IMR-90 (cell line): ENCODE results near the gene ADGRL3. TPM values are rescaled to one million over a fixed set of nuclear protein-coding genes. Genes with fewer than 3 reads are reported as not detected.

Experiments
- ATAC-seq: fragments of 200-7000 bp; cut with Tn5 transposase; 2 replicates; pipeline ENCODE4 v1.9.1; 2020; ENCODE audit warnings: low read depth, mild to moderate bottlenecking, moderate library complexity
- BruUV-seq: library from RNA; stranded (reverse); fragments of 400-500 nt; replicated peaks from 2 replicates; lab custom pipeline; 2021; lab: Mats Ljungman, UMichigan
- CTCF ChIA-PET: fragments of 300-600 bp; formaldehyde crosslinking; extraction: SDS; loops from one replicate; lab custom pipeline; 2021; ENCODE audit warnings: antibody characterized with exemption; lab: Yijun Ruan, JAX
- POLR2A ChIA-PET: fragments of 300-600 bp; sonication (Branson Sonifier 250); formaldehyde crosslinking; loops from one replicate; lab custom pipeline; 2022; ENCODE audit warnings: antibody characterized with exemption; ENCODE audit not compliant: unreplicated experiment; lab: Charles Lee
- DNase-seq: peaks from one replicate; pipeline ENCODE4 v3.0.0; 2013
- H2AFZ ChIP-seq: replicated peaks from 2 replicates; pipeline ENCODE3; 2013; ENCODE audit warnings: low read length, mild to moderate bottlenecking; ENCODE audit not compliant: poor library complexity
- H2AK5ac ChIP-seq: 2 replicates; pipeline ENCODE4 v1.6.1; 2013; ENCODE audit warnings: low read depth, low read length, inconsistent platforms
- H2AK9ac ChIP-seq: replicated peaks from 2 replicates; pipeline ENCODE3; 2013; ENCODE audit warnings: mild to moderate bottlenecking, low read depth, low read length, moderate library complexity; ENCODE audit not compliant: poor library complexity
- H2BK120ac ChIP-seq: 2 replicates; pipeline ENCODE4 v1.6.1; 2013; ENCODE audit warnings: low read depth, low read length, inconsistent platforms
- H2BK15ac ChIP-seq: 3 replicates; pipeline ENCODE4 v1.6.1; 2013; ENCODE audit warnings: low read depth, low read length, inconsistent platforms
- H2BK20ac ChIP-seq: 2 replicates; pipeline ENCODE4 v1.6.1; 2013; ENCODE audit warnings: low read depth, mild to moderate bottlenecking, inconsistent platforms, low read length, moderate library complexity
- H2BK5ac ChIP-seq: 2 replicates; pipeline ENCODE4 v1.6.1; 2013; ENCODE audit warnings: mild to moderate bottlenecking, low read depth, low read length, inconsistent platforms; ENCODE audit not compliant: poor library complexity, severe bottlenecking
- H3K14ac ChIP-seq: replicated peaks from 2 replicates; pipeline ENCODE4 v1.6.1; 2013; ENCODE audit warnings: low read depth, low read length, inconsistent platforms
- H3K18ac ChIP-seq: 2 replicates; pipeline ENCODE4 v1.6.1; 2013; ENCODE audit warnings: low read depth, low read length, control low read depth
- H3K23ac ChIP-seq: 2 replicates; pipeline ENCODE4 v1.6.1; 2013; ENCODE audit warnings: low read depth, low read length, inconsistent platforms
- H3K27ac ChIP-seq: 2 replicates; pipeline ENCODE4 v1.5.1; 2013; ENCODE audit warnings: mild to moderate bottlenecking, control low read depth, low read length; ENCODE audit not compliant: insufficient read depth
- H3K27me3 ChIP-seq: 2 replicates; pipeline ENCODE4 v1.6.1; 2013; ENCODE audit warnings: low read length; ENCODE audit not compliant: control insufficient read depth, insufficient read depth
- H3K36me3 ChIP-seq: 2 replicates; pipeline ENCODE4 v1.6.1; 2013; ENCODE audit warnings: low read length, mixed read lengths; ENCODE audit not compliant: control insufficient read depth, insufficient read depth
- H3K4ac ChIP-seq: 2 replicates; pipeline ENCODE4 v1.6.1; 2013; ENCODE audit warnings: low read depth, low read length, inconsistent platforms
- H3K4me1 ChIP-seq: 2 replicates; pipeline ENCODE4 v1.6.1; 2013; ENCODE audit warnings: low read length, mixed read lengths; ENCODE audit not compliant: control insufficient read depth, insufficient read depth
- H3K4me2 ChIP-seq: 2 replicates; pipeline ENCODE4 v1.6.1; 2013; ENCODE audit warnings: low read depth, mild to moderate bottlenecking, control low read depth, low read length, moderate library complexity
- H3K4me3 ChIP-seq: 2 replicates; pipeline ENCODE4 v1.5.1; 2013; ENCODE audit warnings: low read depth, mild to moderate bottlenecking, control low read depth, low read length, moderate library complexity; ENCODE audit not compliant: insufficient read depth
- H3K56ac ChIP-seq: 2 replicates; pipeline ENCODE4 v1.6.1; 2013; ENCODE audit warnings: low read length, inconsistent platforms; ENCODE audit not compliant: insufficient read depth; ENCODE audit errors: extremely low read depth
- H3K79me1 ChIP-seq, 2 experiments: 2 replicates each; pipeline ENCODE4 v1.6.1; 2013; ENCODE audit warnings: low read length in 2 of 2, inconsistent platforms in 1 of 2, low read depth in 1 of 2
- H3K9ac ChIP-seq: 2 replicates; pipeline ENCODE4 v1.6.1; 2013; ENCODE audit warnings: low read depth, low read length, control low read depth
- H3K9me1 ChIP-seq: 2 replicates; pipeline ENCODE4 v1.6.1; 2013; ENCODE audit warnings: low read length, inconsistent platforms; ENCODE audit not compliant: insufficient read depth
- H3K9me3 ChIP-seq: 2 replicates; pipeline ENCODE4 v1.6.1; 2013; ENCODE audit warnings: low read length; ENCODE audit not compliant: control insufficient read depth, insufficient read depth
- H4K20me1 ChIP-seq: 2 replicates; pipeline ENCODE4 v1.6.1; 2013; ENCODE audit warnings: low read length, inconsistent platforms; ENCODE audit not compliant: insufficient read depth
- H4K5ac ChIP-seq: 2 replicates; pipeline ENCODE4 v1.6.1; 2013; ENCODE audit warnings: mild to moderate bottlenecking, low read depth, low read length, control low read depth
- H4K8ac ChIP-seq, 2 experiments: 2 replicates each; pipeline ENCODE4 v1.6.1; 2013; ENCODE audit warnings: low read depth in 2 of 2, low read length in 2 of 2, control low read depth in 1 of 2, inconsistent platforms in 1 of 2
- H4K91ac ChIP-seq: 2 replicates; pipeline ENCODE4 v1.6.1; 2013; ENCODE audit warnings: low read depth, low read length, inconsistent platforms; ENCODE audit not compliant: insufficient read depth
- CEBPB ChIP-seq: IDR thresholded peaks from 2 replicates; pipeline ENCODE4 v1.6.1; 2012; ENCODE audit warnings: low read depth, low read length, improper control_type of control experiment
- MAFK ChIP-seq: IDR thresholded peaks from 2 replicates; pipeline ENCODE4 v1.6.1; 2012; ENCODE audit warnings: low read depth, low read length, improper control_type of control experiment
- dilution Hi-C: fragments of 300-500 bp; cut with HindIII; formaldehyde crosslinking; loops from one replicate; pipeline ENCODE4 v1.14.3; 2018; ENCODE audit warnings: low sequenced_read_pairs; ENCODE audit not compliant: unreplicated experiment
- in situ Hi-C: fragments of 300-500 bp; cut with MboI; formaldehyde crosslinking; loops from 3 replicates; pipeline ENCODE4 v1.14.3; 2019; ENCODE audit warnings: low sequenced_read_pairs, inconsistent platforms, mixed read lengths
- intact Hi-C: fragments of 100-400 bp; cut with micrococcal nuclease; formaldehyde crosslinking; loops from 2 replicates; pipeline ENCODE4 v1.10.0; 2022
- polyA plus RNA-seq, 3 experiments: library from polyadenylated mRNA; depleted of rRNA; stranded (reverse); fragments of >200 nt; gene quantifications; 2 replicates each; pipeline ENCODE4 v1.2.3, GENCODE V29; 2012; ENCODE audit warnings: low replicate concordance in 1 of 3
- total RNA-seq: library from RNA; depleted of rRNA; stranded (reverse); fragments of >200 nt; gene quantifications from 2 replicates; pipeline ENCODE4 v1.2.3, GENCODE V29; 2012
- TF ChIP-seq, protein P1 (sequence below): fragments of 150-350 bp; IDR thresholded peaks from 2 replicates; pipeline ENCODE4 v1.6.1; 2016; ENCODE audit warnings: low read depth, mild to moderate bottlenecking, low read length, moderate library complexity, borderline replicate concordance

Gene ADGRL3
- total and polyA plus RNA-seq, 2 of the 4 experiments (the other 2 are of a cell fraction): 0.46 to 2.5 TPM

DNA sequence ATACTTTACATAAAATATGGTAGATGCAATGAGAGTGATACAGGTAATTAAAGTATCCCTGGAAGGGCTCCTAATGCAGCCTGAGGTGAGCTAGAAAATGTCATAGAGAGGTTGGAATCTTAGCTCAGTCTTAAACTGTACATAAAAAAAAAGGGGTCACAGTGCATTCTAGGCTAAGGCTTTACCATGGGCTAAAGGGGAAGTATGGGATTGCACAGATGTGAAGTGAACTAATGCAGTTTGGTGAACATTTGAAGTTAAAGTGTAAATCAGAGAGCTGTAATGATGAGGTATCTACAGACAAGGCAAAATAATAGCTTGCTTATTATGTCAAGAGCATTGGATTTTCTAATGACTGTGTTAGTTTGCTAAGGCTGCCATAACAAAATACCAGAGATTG is 405.9 kb downstream of the ADGRL3 start:
- dilution Hi-C loops: no loop called here
- Histone ChIP-seq H2BK20ac (no peak overlapping the region), H3K56ac (no peak overlapping the region), H3K9me3 (no peaks in the 10 kb centered on the region), H3K4me1 (0 out of 2 replicates have a peak, but pooled peaks cover 4% of the 10 kb centered on the region), H3K27me3 (no peaks in the 10 kb centered on the region), H3K14ac (no peak overlapping the region), H2AK9ac (no peak overlapping the region), H3K36me3 (no peaks in the 10 kb centered on the region), H3K18ac (no peak overlapping the region), H3K4me2 (no peak overlapping the region), H2BK120ac (no peak overlapping the region), H3K27ac (no peak overlapping the region), H3K4ac (no peak overlapping the region), H3K9ac (no peak overlapping the region), H2BK5ac (no peak overlapping the region), H3K4me3 (no peak overlapping the region), H4K5ac (no peak overlapping the region), H2BK15ac (no peak overlapping the region), H4K91ac (no peak overlapping the region), H3K79me1 (no peaks in the 10 kb centered on the region), H4K20me1 (no peaks in the 10 kb centered on the region), H2AK5ac (no peak overlapping the region), H3K23ac (no peak overlapping the region), H3K9me1 (no peaks in the 10 kb centered on the region), H4K8ac (no peak overlapping the region), H2AFZ (no peak overlapping the region)
- POLR2A ChIA-PET: interaction anchor here (0.6 kb wide), 1 partner anchor 25 kb away, joined by 3 read pairs; no protein-coding TSS in a partner anchor
- BruUV-seq: no TSS peak
- ATAC-seq: no peak
- CTCF ChIA-PET: no interaction called here
- intact Hi-C loops: no loop called here
- no peak for TF ChIP-seq MAFK
- TF ChIP-seq, protein P1, sequence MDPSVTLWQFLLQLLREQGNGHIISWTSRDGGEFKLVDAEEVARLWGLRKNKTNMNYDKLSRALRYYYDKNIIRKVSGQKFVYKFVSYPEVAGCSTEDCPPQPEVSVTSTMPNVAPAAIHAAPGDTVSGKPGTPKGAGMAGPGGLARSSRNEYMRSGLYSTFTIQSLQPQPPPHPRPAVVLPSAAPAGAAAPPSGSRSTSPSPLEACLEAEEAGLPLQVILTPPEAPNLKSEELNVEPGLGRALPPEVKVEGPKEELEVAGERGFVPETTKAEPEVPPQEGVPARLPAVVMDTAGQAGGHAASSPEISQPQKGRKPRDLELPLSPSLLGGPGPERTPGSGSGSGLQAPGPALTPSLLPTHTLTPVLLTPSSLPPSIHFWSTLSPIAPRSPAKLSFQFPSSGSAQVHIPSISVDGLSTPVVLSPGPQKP: no peak
- TF ChIP-seq CEBPB: no peak
- in situ Hi-C loops: no loop called here
- no peak for DNase-seq
